ENCODE results near the gene KCNMB4. TPM values are rescaled to one million over a fixed set of nuclear protein-coding genes. Genes with fewer than 3 reads are reported as not detected.

KCNMB4 gene
- total RNA-seq, 2 experiments from 2014 or later, result 0.94 to 2.1 TPM

DNA sequence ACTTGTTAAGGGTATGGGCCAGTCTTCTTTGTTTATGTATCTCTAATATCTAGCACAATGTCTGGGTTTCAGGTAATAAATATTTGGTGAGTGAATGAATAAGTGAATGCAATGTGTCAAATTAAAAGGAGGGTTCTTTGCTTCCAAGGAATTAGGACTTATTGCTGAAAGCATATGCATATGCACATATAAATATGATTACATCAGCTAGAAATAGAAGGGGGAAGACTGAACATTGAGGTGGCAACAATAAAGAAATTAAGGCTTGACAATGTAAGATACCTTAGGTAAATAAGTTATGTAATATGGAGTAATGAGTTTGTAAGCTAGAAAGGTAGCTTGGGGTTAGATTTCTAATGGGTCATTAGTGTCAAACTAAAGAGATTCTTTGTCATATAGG, 37.7 kb downstream of the KCNMB4 start:
- Mint-ChIP-seq H3K4me3 (no peak overlapping the region), H3K27ac (no peak overlapping the region), H3K4me1 (no peaks in the 10 kb centered on the region), H3K9me3 (ENCODE audit: low read depth) (no peaks in the 10 kb centered on the region), H3K36me3 (ENCODE audit: low read depth) (peaks cover 4% of the 10 kb centered on the region), H3K27me3 (no peaks in the 10 kb centered on the region)
- intact Hi-C loops (cut with DNase I, micrococcal nuclease), result no loop called here
- CTCF ChIA-PET, result no interaction called here
- DNase-seq, result no peak
- no peak for ATAC-seq
- POLR2A ChIA-PET, result no interaction called here

DNA sequence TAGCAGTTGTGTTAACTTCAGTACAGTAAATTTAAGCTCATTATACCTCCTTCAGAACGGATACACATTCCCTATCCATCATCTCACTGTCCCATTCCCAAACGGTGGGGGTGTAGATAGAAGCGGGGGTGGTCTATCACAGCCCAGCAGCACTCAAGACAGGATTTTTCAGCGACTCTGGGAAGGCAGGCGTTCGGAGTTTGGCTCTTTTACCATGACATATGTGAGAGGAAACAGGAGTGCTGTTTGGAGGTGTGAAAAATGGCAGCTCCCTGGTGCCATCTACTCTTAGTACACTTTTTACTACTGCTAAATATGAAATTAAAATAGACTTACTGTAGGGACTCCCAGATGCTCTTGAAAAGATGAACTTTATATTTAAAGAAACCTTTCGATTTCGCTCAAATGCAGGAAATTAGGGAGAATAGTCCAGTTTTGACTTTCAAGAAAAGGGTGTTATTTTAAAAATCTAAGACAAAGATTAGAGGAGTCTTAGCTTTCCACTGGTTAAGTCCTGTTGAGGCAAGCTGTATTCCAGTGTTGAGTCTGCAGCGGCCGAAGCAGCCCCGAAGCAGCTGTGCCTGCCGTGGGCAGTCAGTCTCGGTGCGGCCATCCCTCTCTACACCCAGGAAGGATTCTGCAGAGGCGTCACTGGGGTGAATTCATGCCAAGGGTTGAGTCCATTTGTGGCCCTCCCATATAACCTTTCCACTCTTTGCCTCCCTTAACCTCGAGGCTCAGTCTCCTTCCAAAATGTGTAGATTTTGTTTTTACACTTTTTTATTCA, 42.1 kb downstream of the KCNMB4 start:
- H3K9me3 Mint-ChIP-seq (ENCODE audit: low read depth), result no peaks in the 10 kb centered on the region

GRCh38 chr12:70415987-70416386, 49.9 kb downstream of the KCNMB4 start:
- ATAC-seq (no peak), DNase-seq (no peak)
- no peak overlapping the region for H3K27ac Mint-ChIP-seq
- intact Hi-C loops (cut with DNase I, micrococcal nuclease), result no loop called here
- peaks cover 5% of the 10 kb centered on the region for H3K4me1 Mint-ChIP-seq
- H3K9me3 Mint-ChIP-seq (ENCODE audit: low read depth), result no peaks in the 10 kb centered on the region
- no peaks in the 10 kb centered on the region for H3K36me3 Mint-ChIP-seq (ENCODE audit: low read depth)
- POLR2A ChIA-PET, result no interaction called here
- H3K27me3 Mint-ChIP-seq, result peaks cover 1% of the 10 kb centered on the region
- H3K4me3 Mint-ChIP-seq, result no peak overlapping the region
- CTCF ChIA-PET, result interaction anchor here (1.4 kb wide), 1 partner anchor 65 kb away, joined by 3 read pairs; no protein-coding TSS in a partner anchor

More for the DNA sequence above, 42.1 kb downstream of the KCNMB4 start:
- ATAC-seq (no peak), DNase-seq (no peak)
- ChIA-PET CTCF (no interaction called here), POLR2A (no interaction called here)
- Mint-ChIP-seq H3K4me3 (no peak overlapping the region), H3K27ac (no peak overlapping the region), H3K4me1 (no peaks in the 10 kb centered on the region), H3K27me3 (no peaks in the 10 kb centered on the region), H3K36me3 (ENCODE audit: low read depth) (peaks cover 2% of the 10 kb centered on the region)
- intact Hi-C loops (cut with DNase I, micrococcal nuclease), result no loop called here

DNA sequence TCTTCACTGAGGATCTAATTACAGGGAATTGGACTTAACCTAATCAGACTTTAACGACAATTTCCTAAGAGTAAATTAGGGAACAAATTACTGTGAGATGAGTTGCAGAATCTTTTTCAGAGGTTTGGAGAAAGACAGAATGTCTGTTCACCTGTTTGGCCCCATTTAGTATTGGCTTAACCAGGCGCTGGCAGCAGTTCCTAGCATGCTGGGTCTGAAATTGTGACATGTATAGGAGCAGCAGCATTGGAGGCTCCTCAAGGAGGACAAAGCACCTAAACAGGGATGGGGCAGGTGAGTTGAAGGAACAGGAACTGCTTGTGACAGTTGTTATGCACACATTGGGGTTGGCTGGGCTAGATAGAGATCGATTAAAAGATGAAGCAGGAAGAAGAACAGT, 51.0 kb downstream of the KCNMB4 start:
- H3K36me3 Mint-ChIP-seq (ENCODE audit: low read depth), result no peaks in the 10 kb centered on the region
- ATAC-seq, result no peak
- no peak overlapping the region for H3K4me3 Mint-ChIP-seq
- CTCF ChIA-PET, result interaction anchor here (1.4 kb wide), 1 partner anchor 64 kb away, joined by 3 read pairs; no protein-coding TSS in a partner anchor
- no peak overlapping the region for H3K27ac Mint-ChIP-seq
- peaks cover 5% of the 10 kb centered on the region for H3K4me1 Mint-ChIP-seq
- intact Hi-C loops (cut with DNase I, micrococcal nuclease), result no loop called here
- POLR2A ChIA-PET, result no interaction called here
- peaks cover 1% of the 10 kb centered on the region for H3K27me3 Mint-ChIP-seq
- H3K9me3 Mint-ChIP-seq (ENCODE audit: low read depth), result no peaks in the 10 kb centered on the region
- no peak for DNase-seq

- ChIA-PET CTCF (no interaction called here), POLR2A (no interaction called here)
- peak; percentile 36 for ATAC-seq
- Mint-ChIP-seq H3K27me3 (peaks cover 1% of the 10 kb centered on the region), H3K36me3 (ENCODE audit: low read depth) (no peaks in the 10 kb centered on the region), H3K9me3 (ENCODE audit: low read depth) (no peaks in the 10 kb centered on the region), H3K4me1 (peaks cover 5% of the 10 kb centered on the region), H3K4me3 (no peak overlapping the region), H3K27ac (no peak overlapping the region)
- DNase-seq, result peak; percentile 25
- intact Hi-C loops (cut with DNase I, micrococcal nuclease), result no loop called here
Measured at GRCh38 chr12:70418101-70418500, 52.0 kb downstream of the KCNMB4 start.

- Mint-ChIP-seq H3K27ac (no peak overlapping the region), H3K36me3 (ENCODE audit: low read depth) (no peaks in the 10 kb centered on the region), H3K27me3 (peaks cover 1% of the 10 kb centered on the region), H3K9me3 (ENCODE audit: low read depth) (no peaks in the 10 kb centered on the region), H3K4me3 (no peak overlapping the region), H3K4me1 (no peaks in the 10 kb centered on the region)
- POLR2A ChIA-PET, result no interaction called here
- CTCF ChIA-PET, result no interaction called here
- ATAC-seq (no peak), DNase-seq (no peak)
- intact Hi-C loops (cut with DNase I, micrococcal nuclease), result no loop called here
Measured at GRCh38 chr12:70422631-70423030, 56.5 kb downstream of the KCNMB4 start.

DNA sequence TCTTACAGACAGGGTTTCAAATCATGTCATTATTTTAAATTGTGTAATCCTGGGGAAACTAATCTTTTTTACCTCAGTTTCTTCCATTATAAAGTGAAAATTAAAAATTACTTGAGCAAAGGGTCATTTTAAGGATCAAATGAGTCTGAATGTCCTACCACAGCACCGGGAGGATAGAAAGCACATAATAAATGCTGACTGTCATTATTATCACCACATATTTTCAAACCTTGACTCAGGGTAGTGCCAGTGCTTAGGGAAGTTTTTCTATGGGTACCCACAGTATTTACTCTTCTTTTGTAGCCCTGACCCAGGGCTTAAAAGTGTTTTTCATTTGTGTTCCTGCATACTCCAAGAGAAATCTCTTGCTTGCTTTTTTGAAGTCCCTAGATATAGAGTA, 60.5 kb downstream of the KCNMB4 start:
- no peaks in the 10 kb centered on the region for H3K36me3 Mint-ChIP-seq (ENCODE audit: low read depth)
- H3K9me3 Mint-ChIP-seq (ENCODE audit: low read depth), result no peaks in the 10 kb centered on the region
- ATAC-seq, result no peak
- ChIA-PET CTCF (no interaction called here), POLR2A (no interaction called here)
- no peak overlapping the region for H3K27ac Mint-ChIP-seq
- no peaks in the 10 kb centered on the region for H3K4me1 Mint-ChIP-seq
- DNase-seq, result no peak
- intact Hi-C loops (cut with DNase I, micrococcal nuclease), result no loop called here
- H3K4me3 Mint-ChIP-seq, result no peak overlapping the region
- no peaks in the 10 kb centered on the region for H3K27me3 Mint-ChIP-seq

DNA sequence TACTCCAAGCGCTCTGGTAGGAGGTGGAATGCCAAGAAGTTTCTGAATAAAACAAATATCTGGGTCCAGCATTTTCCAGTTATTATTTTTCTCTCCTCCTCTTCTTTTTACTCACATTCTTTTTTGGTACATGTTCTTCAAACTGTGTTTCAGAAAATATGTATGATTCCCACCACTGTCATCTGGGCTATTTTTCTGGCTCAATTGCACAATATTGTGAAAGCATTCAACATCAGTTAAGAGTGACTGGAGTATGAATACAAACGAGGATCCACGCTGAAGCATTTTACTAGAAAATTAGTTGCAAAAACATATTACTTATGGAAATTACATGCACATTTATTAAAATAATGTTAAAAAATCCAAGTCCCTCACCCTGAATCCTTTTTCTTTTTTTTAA, 61.5 kb downstream of the KCNMB4 start:
- ChIA-PET CTCF (no interaction called here), POLR2A (no interaction called here)
- H3K27ac Mint-ChIP-seq, result no peak overlapping the region
- no peak overlapping the region for H3K4me3 Mint-ChIP-seq
- H3K36me3 Mint-ChIP-seq (ENCODE audit: low read depth), result no peaks in the 10 kb centered on the region
- H3K27me3 Mint-ChIP-seq, result no peaks in the 10 kb centered on the region
- H3K4me1 Mint-ChIP-seq, result no peaks in the 10 kb centered on the region
- DNase-seq (no peak), ATAC-seq (no peak)
- intact Hi-C loops (cut with DNase I, micrococcal nuclease), result no loop called here
- no peaks in the 10 kb centered on the region for H3K9me3 Mint-ChIP-seq (ENCODE audit: low read depth)

- POLR2A ChIA-PET, result no interaction called here
- Mint-ChIP-seq H3K9me3 (ENCODE audit: low read depth) (no peaks in the 10 kb centered on the region), H3K4me1 (no peaks in the 10 kb centered on the region), H3K27me3 (no peaks in the 10 kb centered on the region), H3K36me3 (ENCODE audit: low read depth) (no peaks in the 10 kb centered on the region), H3K4me3 (no peak overlapping the region), H3K27ac (no peak overlapping the region)
- CTCF ChIA-PET, result no interaction called here
- ATAC-seq (no peak), DNase-seq (no peak)
- intact Hi-C loops (cut with DNase I, micrococcal nuclease), result no loop called here
Measured at GRCh38 chr12:70430400-70430799, 64.3 kb downstream of the KCNMB4 start.

DNA sequence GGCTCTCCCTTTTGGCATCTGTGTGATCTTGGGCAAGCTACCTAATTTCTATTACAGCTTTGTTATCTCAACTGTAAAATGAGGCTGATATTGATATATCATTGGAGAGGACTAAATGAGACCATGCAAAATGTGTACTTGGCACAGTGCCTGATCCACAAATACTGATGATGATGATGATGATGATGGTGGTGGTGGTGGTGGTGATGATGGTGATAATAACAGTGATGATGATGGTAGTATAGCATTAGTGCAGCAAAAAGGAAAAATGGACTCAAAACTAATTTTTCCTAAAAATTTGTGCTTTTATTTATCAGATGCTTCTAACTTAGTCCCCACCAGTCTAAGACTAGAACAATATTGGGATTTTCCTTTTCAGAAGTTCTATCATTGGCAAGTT, 70.7 kb downstream of the KCNMB4 start:
- no peak for DNase-seq
- no peak for ATAC-seq
- Mint-ChIP-seq H3K27me3 (no peaks in the 10 kb centered on the region), H3K9me3 (ENCODE audit: low read depth) (no peaks in the 10 kb centered on the region), H3K27ac (no peak overlapping the region), H3K36me3 (ENCODE audit: low read depth) (no peaks in the 10 kb centered on the region), H3K4me3 (no peak overlapping the region), H3K4me1 (no peaks in the 10 kb centered on the region)
- intact Hi-C loops (cut with DNase I, micrococcal nuclease), result no loop called here
- CTCF ChIA-PET, result no interaction called here
- POLR2A ChIA-PET, result no interaction called here

DNA sequence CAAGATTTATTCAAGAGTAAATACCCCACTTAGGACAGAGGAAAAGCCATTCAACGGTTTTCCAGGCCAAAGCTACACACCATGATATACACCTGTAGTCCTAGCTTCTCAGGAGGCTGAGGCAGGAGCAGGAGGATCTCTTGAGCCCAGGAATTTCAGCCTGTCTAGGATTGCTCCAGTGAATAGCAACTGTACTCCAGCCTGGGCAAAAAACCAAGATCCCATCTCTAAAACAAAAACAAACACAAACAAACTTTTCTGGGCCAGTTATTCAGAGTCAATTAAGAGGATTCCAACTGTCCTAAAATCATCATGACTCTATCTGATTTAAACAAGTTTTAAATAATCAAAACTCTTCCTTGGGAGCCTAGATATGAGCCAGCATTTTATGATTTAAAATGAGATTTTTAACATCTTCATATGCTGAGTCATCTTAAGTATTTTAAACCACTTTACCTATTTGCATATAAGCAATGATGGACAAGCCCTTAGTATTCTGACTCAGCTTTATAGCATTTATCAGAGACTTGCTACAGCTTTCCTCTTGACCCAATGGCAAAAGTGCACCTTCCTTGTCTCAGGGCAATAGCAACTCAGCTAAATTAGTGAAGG, 77.1 kb downstream of the KCNMB4 start:
- ChIA-PET POLR2A (no interaction called here), CTCF (interaction anchor here (0.6 to 0.7 kb wide), 2 partner anchors 9 to 401 kb away, joined by 3 read pairs; no protein-coding TSS in a partner anchor)
- intact Hi-C loops (cut with DNase I, micrococcal nuclease), result no loop called here

GRCh38 chr12:70444903-70445302, 78.8 kb downstream of the KCNMB4 start:
- H3K36me3 Mint-ChIP-seq (ENCODE audit: low read depth), result no peaks in the 10 kb centered on the region
- CTCF ChIA-PET, result no interaction called here
- no peaks in the 10 kb centered on the region for H3K4me1 Mint-ChIP-seq
- peaks cover 5% of the 10 kb centered on the region for H3K9me3 Mint-ChIP-seq (ENCODE audit: low read depth)
- intact Hi-C loops (cut with DNase I, micrococcal nuclease), result no loop called here
- H3K27me3 Mint-ChIP-seq, result no peaks in the 10 kb centered on the region
- POLR2A ChIA-PET, result no interaction called here
- H3K27ac Mint-ChIP-seq, result no peak overlapping the region
- ATAC-seq (no peak), DNase-seq (no peak)
- no peak overlapping the region for H3K4me3 Mint-ChIP-seq

More for the DNA sequence above, 77.1 kb downstream of the KCNMB4 start:
- H3K36me3 Mint-ChIP-seq (ENCODE audit: low read depth), result no peaks in the 10 kb centered on the region
- H3K27ac Mint-ChIP-seq, result no peak overlapping the region
- H3K4me3 Mint-ChIP-seq, result no peak overlapping the region
- DNase-seq (no peak), ATAC-seq (no peak)
- H3K9me3 Mint-ChIP-seq (ENCODE audit: low read depth), result no peaks in the 10 kb centered on the region
- no peaks in the 10 kb centered on the region for H3K27me3 Mint-ChIP-seq
- no peaks in the 10 kb centered on the region for H3K4me1 Mint-ChIP-seq

Data from activated CD4-positive, alpha-beta T cell treated with anti-CD3 and anti-CD28 coated beads for 36 hours (primary cell).